ENCODE results near the gene IRF7.

- no peak for TF ChIP-seq POLR2A (IDR thresholded peaks at IDR 0.05)
- no peak for TF ChIP-seq CTCF (IDR thresholded peaks at IDR 0.05 in 8 of 11, conservative IDR thresholded peaks at IDR 0.05 in 3 of 11)
- peak; percentile 4 to 38 (median 7) for TF ChIP-seq POLR2AphosphoS5 (IDR thresholded peaks at IDR 0.05)
Measured at GRCh38 chr11:575313-575995, 40.3 kb downstream of the IRF7 start.

Measured in spleen (tissue), 7 donors.